Neural progenitor cell (in vitro differentiated cells): Measurements from ENCODE around the gene PLCD4. TPM values are rescaled to one million over a fixed set of nuclear protein-coding genes. Genes with fewer than 3 reads are reported as not detected.

ENCODE experiments used
- DNase-seq: peaks from one replicate; pipeline ENCODE4 v3.0.0-alpha.2; 2016; ENCODE audit warnings: low spot score
- H2AFZ ChIP-seq: fragments of 200-600 bp; sonication (generic); replicated peaks from 2 replicates; pipeline ENCODE4 v1.6.1; 2016; ENCODE audit warnings: antibody characterized with exemption
- H3F3A ChIP-seq: fragments of 200-600 bp; sonication (generic); 2 replicates; pipeline ENCODE4 v1.6.1; 2016; ENCODE audit warnings: antibody characterized with exemption, low read depth
- H3K27ac ChIP-seq: fragments of 200-600 bp; sonication (generic); 2 replicates; pipeline ENCODE4 v1.5.1; 2016; ENCODE audit warnings: mild to moderate bottlenecking
- H3K27me3 ChIP-seq: fragments of 200-600 bp; sonication (generic); 2 replicates; pipeline ENCODE4 v1.6.1; 2016; ENCODE audit warnings: mild to moderate bottlenecking, moderate library complexity
- H3K36me3 ChIP-seq: fragments of 200-600 bp; sonication (generic); 2 replicates; pipeline ENCODE4 v1.5.1; 2016
- H3K4me1 ChIP-seq: fragments of 200-600 bp; sonication (generic); 2 replicates; pipeline ENCODE4 v1.6.1; 2016; ENCODE audit warnings: mixed run types
- H3K4me2 ChIP-seq: fragments of 200-600 bp; sonication (generic); 2 replicates; pipeline ENCODE4 v1.6.1; 2016
- H3K4me3 ChIP-seq: fragments of 200-600 bp; sonication (generic); 2 replicates; pipeline ENCODE4 v1.5.1; 2016
- H3K79me2 ChIP-seq: fragments of 200-600 bp; sonication (generic); 2 replicates; pipeline ENCODE4 v1.6.1; 2016; ENCODE audit warnings: low read depth
- H3K9ac ChIP-seq: fragments of 200-600 bp; sonication (generic); 2 replicates; pipeline ENCODE4 v1.6.1; 2016
- H3K9me3 ChIP-seq: fragments of 200-600 bp; sonication (generic); 2 replicates; pipeline ENCODE4 v1.5.1; 2016; ENCODE audit warnings: low read depth
- H4K20me1 ChIP-seq: fragments of 200-600 bp; sonication (generic); 2 replicates; pipeline ENCODE4 v1.6.1; 2016; ENCODE audit warnings: low read depth
- H3K27ac Mint-ChIP-seq: 3 replicates; pipeline ENCODE4 v1.8.0; 2021; ENCODE audit warnings: mixed read lengths
- H3K27me3 Mint-ChIP-seq: 2 replicates; pipeline ENCODE4 v1.8.0; 2022; ENCODE audit warnings: low read depth, mild to moderate bottlenecking, inconsistent platforms, moderate library complexity, mixed read lengths; ENCODE audit not compliant: insufficient read depth
- H3K36me3 Mint-ChIP-seq: 3 replicates; pipeline ENCODE4 v1.8.0; 2021; ENCODE audit warnings: mixed read lengths
- H3K4me1 Mint-ChIP-seq: 3 replicates; pipeline ENCODE4 v1.8.0; 2021; ENCODE audit warnings: mixed read lengths
- H3K4me3 Mint-ChIP-seq: 3 replicates; pipeline ENCODE4 v1.8.0; 2021; ENCODE audit warnings: mild to moderate bottlenecking, moderate library complexity, mixed read lengths
- H3K9me3 Mint-ChIP-seq: 3 replicates; pipeline ENCODE4 v1.8.0; 2020; ENCODE audit warnings: mixed read lengths
- CTCF ChIP-seq: fragments of 200-600 bp; sonication (generic); IDR thresholded peaks from 2 replicates; pipeline ENCODE4 v1.5.1; 2017; ENCODE audit warnings: antibody characterized with exemption, mild to moderate bottlenecking
- EZH2 ChIP-seq: fragments of 200-600 bp; sonication (generic); IDR thresholded peaks from 2 replicates; pipeline ENCODE4 v1.6.1; 2017; ENCODE audit warnings: antibody characterized with exemption, mild to moderate bottlenecking, moderate library complexity
- EZH2phosphoT487 ChIP-seq: fragments of 200-600 bp; sonication (generic); IDR thresholded peaks from 2 replicates; pipeline ENCODE4 v1.6.1; 2017; ENCODE audit warnings: antibody characterized with exemption
- total RNA-seq: library from RNA; depleted of rRNA; stranded (reverse); fragments of >200 nt; gene quantifications from 2 replicates; pipeline ENCODE4 v1.2.3, GENCODE V29; 2015; ENCODE audit warnings: low replicate concordance

Gene PLCD4
- total RNA-seq, 1 donor from 2014 or later = 1.1 TPM

DNA sequence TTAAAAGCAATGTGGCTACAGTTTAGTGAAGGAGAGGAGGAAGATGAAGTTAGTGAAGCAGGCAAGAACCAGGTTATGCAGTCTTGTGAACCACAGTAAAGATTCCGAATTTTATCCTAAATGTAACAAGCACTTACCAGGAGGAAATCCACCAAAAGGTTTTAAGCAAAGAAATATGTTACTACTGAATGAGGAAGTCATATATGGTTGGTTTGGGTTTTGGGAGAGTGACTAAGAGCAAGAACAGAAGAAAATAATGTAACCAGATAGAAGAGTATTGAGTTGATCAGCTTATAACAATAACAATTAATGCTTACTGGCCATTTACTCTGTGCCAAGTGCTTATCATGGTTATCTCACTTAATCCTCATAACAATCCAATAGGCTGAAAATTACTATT is 41.4 kb upstream of the PLCD4 start:
- Histone ChIP-seq H3K9ac (no peak overlapping the region), H3K27ac (no peak overlapping the region), H4K20me1 (peaks cover 68% of the 10 kb centered on the region), H3K4me3 (peak overlapping the region; percentile 66), H3K9me3 (no peaks in the 10 kb centered on the region), H3K4me2 (peak overlapping the region; percentile 86), H2AFZ (no peak overlapping the region), H3K79me2 (peaks cover 91% of the 10 kb centered on the region), H3K4me1 (peaks cover 28% of the 10 kb centered on the region), H3F3A (peaks cover 34% of the 10 kb centered on the region), H3K27me3 (no peaks in the 10 kb centered on the region), H3K36me3 (peaks cover 6% of the 10 kb centered on the region)
- H3K4me3 Mint-ChIP-seq = peak overlapping the region; percentile 94
- H3K36me3 Mint-ChIP-seq = peaks cover 11% of the 10 kb centered on the region
- H3K4me1 Mint-ChIP-seq = peaks cover 33% of the 10 kb centered on the region
- TF ChIP-seq EZH2 = no peak
- no peak for TF ChIP-seq EZH2phosphoT487
- TF ChIP-seq CTCF = no peak
- DNase-seq = no peak
- no peaks in the 10 kb centered on the region for H3K27me3 Mint-ChIP-seq
- no peaks in the 10 kb centered on the region for H3K9me3 Mint-ChIP-seq
- no peak overlapping the region for H3K27ac Mint-ChIP-seq

DNA sequence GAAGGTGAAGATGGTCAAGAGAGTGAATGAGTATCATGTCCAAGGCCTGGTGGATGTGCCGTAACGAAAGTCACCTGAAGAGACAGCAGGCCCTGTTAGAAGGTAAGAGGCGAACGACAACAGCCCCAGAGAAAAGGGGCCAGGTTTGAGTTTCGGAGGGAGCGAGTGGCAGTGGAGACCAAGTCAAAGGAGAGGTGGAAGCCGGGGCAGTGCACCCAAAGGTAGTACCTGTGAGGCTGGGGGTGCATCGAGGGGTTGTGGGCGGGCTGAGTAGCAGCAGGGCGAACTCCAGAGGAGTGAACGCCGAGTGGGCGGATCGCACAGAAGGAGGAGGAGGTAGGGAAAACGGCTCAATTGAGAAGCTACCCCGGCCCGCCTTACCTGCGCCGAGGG is 39.9 kb upstream of the PLCD4 start:
- Histone ChIP-seq H3K4me3 (peak overlapping the region; percentile 66), H3K79me2 (peaks cover 92% of the 10 kb centered on the region), H3K4me1 (peaks cover 28% of the 10 kb centered on the region), H3K4me2 (peak overlapping the region; percentile 86), H3K27me3 (no peaks in the 10 kb centered on the region), H3K27ac (peak overlapping the region; percentile 22), H2AFZ (peak overlapping the region; percentile 75), H3K9me3 (no peaks in the 10 kb centered on the region), H3K36me3 (peaks cover 6% of the 10 kb centered on the region), H4K20me1 (peaks cover 74% of the 10 kb centered on the region), H3K9ac (peak overlapping the region; percentile 53), H3F3A (peaks cover 26% of the 10 kb centered on the region)
- Mint-ChIP-seq H3K27me3 (no peaks in the 10 kb centered on the region), H3K4me1 (peaks cover 36% of the 10 kb centered on the region), H3K4me3 (peak overlapping the region; percentile 94), H3K9me3 (no peaks in the 10 kb centered on the region), H3K27ac (peak overlapping the region; percentile 31), H3K36me3 (peaks cover 13% of the 10 kb centered on the region)
- no peak for DNase-seq
- TF ChIP-seq CTCF = no peak

GRCh38 chr2:218568190-218569037 is 39.3 kb upstream of the PLCD4 start, which contains the start of the genes CNOT9 and USP37:
Gene CNOT9, plus strand, starts transcription at chr2:218568839. Its CDS starts 116 bp downstream, at chr2:218568955.
Gene USP37, minus strand, starts transcription at chr2:218568351. Its CDS starts 9,698 bp downstream, at chr2:218558653.
- H3K27ac Mint-ChIP-seq = peak within 1 kb of the TSS; percentile 99
- Histone ChIP-seq H3K9me3 (no peaks in the 10 kb centered on the region), H4K20me1 (peaks cover 80% of the 10 kb centered on the region), H3K4me2 (peak within 1 kb of the TSS; percentile 91), H3K4me3 (peak within 1 kb of the TSS; percentile 66), H3F3A (peaks cover 26% of the 10 kb centered on the region), H3K79me2 (peaks cover 92% of the 10 kb centered on the region), H3K4me1 (peaks cover 28% of the 10 kb centered on the region), H2AFZ (peak within 1 kb of the TSS; percentile 75), H3K27me3 (no peaks in the 10 kb centered on the region), H3K9ac (peak within 1 kb of the TSS; percentile 84), H3K36me3 (peaks cover 6% of the 10 kb centered on the region), H3K27ac (peak within 1 kb of the TSS; percentile 96)
- peaks cover 13% of the 10 kb centered on the region for H3K36me3 Mint-ChIP-seq
- peak within 1 kb of the TSS; percentile 94 for H3K4me3 Mint-ChIP-seq
- TF ChIP-seq EZH2phosphoT487 (no peak), CTCF (no peak), EZH2 (no peak)
- DNase-seq = peak; percentile 100
- H3K4me1 Mint-ChIP-seq = peaks cover 36% of the 10 kb centered on the region
- no peaks in the 10 kb centered on the region for H3K27me3 Mint-ChIP-seq
- no peaks in the 10 kb centered on the region for H3K9me3 Mint-ChIP-seq
